ENCODE data around the gene DCAF6. TPM values are rescaled to one million over a fixed set of nuclear protein-coding genes. Genes with fewer than 3 reads are reported as not detected.

Gene DCAF6
- total RNA-seq, 1 donor from 2014 or later: 93.9 TPM

DNA sequence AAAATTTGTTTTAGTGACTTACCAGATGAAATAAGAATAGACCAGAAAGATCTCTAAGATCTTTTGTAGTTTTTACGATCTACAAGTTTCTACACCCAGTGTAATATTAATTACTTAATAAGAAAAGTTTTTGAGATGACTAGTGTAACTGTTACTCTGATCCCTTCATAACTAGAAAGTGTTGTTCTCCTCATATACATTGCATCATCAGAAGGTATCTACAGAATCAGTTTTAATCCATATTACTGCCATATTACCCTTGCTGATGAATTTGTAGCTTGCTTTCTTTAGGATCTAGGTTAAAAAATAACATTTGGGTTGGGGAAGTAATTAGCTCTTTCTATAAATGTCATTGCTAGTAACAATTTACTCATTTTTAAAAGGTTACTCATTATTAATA lies 127.7 kb downstream of the DCAF6 start:
- peaks cover 10 to 27% (median 27%) of the 10 kb centered on the region in 3 donors for H3K36me3 ChIP-seq (ENCODE audit: control insufficient read depth in 3 of 3, insufficient read depth in 3 of 3, low read length in 3 of 3)
- H3K9ac ChIP-seq (ENCODE audit: low read depth in 1 of 3, low read length in 3 of 3): no peak overlapping the region
- no peaks in the 10 kb centered on the region for H3K9me3 ChIP-seq (ENCODE audit: control insufficient read depth in 3 of 3, low read length in 3 of 3)
- no peak overlapping the region for H3K4me3 ChIP-seq (ENCODE audit: low read length in 3 of 3)
- no peak overlapping the region for H3K27ac ChIP-seq (ENCODE audit: low read depth, low read length)
- H3K27me3 ChIP-seq (ENCODE audit: control insufficient read depth in 3 of 3, insufficient read depth in 3 of 3, low read length in 3 of 3): no peaks in the 10 kb centered on the region
- no peaks in the 10 kb centered on the region for H3K4me1 ChIP-seq (ENCODE audit: control insufficient read depth in 3 of 3, insufficient read depth in 3 of 3, low read length in 3 of 3)

DNA sequence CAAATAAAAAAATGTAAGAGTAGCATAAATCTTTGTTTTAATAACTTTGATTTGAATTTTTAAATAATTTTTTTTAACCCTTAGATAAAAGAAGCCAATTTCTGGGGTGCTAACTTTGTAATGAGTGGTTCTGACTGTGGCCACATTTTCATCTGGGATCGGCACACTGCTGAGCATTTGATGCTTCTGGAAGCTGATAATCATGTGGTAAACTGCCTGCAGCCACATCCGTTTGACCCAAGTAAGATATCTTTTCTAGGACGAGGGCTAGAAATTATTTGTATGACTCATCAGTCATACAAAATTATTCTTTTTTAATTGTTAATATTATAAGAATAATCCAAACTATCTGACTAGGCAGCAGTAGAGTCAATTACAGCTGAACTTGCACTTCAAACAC lies 129.0 kb downstream of the DCAF6 start:
- H3K4me3 ChIP-seq (ENCODE audit: low read length in 3 of 3): no peak overlapping the region
- peaks cover 11 to 36% (median 34%) of the 10 kb centered on the region in 3 donors for H3K36me3 ChIP-seq (ENCODE audit: control insufficient read depth in 3 of 3, insufficient read depth in 3 of 3, low read length in 3 of 3)
- H3K27me3 ChIP-seq (ENCODE audit: control insufficient read depth in 3 of 3, insufficient read depth in 3 of 3, low read length in 3 of 3): no peaks in the 10 kb centered on the region
- no peaks in the 10 kb centered on the region for H3K4me1 ChIP-seq (ENCODE audit: control insufficient read depth in 3 of 3, insufficient read depth in 3 of 3, low read length in 3 of 3)
- H3K27ac ChIP-seq (ENCODE audit: low read depth, low read length): no peak overlapping the region
- no peak overlapping the region for H3K9ac ChIP-seq (ENCODE audit: low read depth in 1 of 3, low read length in 3 of 3)
- H3K9me3 ChIP-seq (ENCODE audit: control insufficient read depth in 3 of 3, low read length in 3 of 3): no peaks in the 10 kb centered on the region

DNA sequence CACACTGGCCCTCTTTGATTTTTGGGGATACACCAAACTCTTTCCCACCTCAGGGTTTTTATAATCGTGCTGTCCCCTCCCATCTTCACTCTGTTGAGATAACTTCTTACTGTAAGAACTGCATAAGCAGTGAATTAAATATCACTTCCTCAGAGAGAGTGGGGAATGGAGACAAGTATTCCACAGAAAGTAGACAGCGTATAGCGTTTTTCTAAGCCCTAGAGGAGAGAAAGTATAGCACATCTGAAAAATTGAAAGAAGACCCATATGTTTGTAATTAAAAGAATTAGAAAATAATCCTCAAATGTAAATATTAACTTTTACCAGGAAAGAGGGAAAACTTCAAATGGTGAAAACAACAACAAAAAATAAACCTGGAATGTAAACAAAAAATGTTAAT lies 132.9 kb downstream of the DCAF6 start:
- Histone ChIP-seq H3K4me1 (ENCODE audit: control insufficient read depth in 3 of 3, insufficient read depth in 3 of 3, low read length in 3 of 3) (no peaks in the 10 kb centered on the region), H3K36me3 (ENCODE audit: control insufficient read depth in 3 of 3, insufficient read depth in 3 of 3, low read length in 3 of 3) (peaks cover 12 to 61% (median 54%) of the 10 kb centered on the region in 3 donors), H3K27ac (ENCODE audit: low read depth, low read length) (no peak overlapping the region), H3K27me3 (ENCODE audit: control insufficient read depth in 3 of 3, insufficient read depth in 3 of 3, low read length in 3 of 3) (no peaks in the 10 kb centered on the region), H3K9me3 (ENCODE audit: control insufficient read depth in 3 of 3, low read length in 3 of 3) (no peaks in the 10 kb centered on the region), H3K4me3 (ENCODE audit: low read length in 3 of 3) (no peak overlapping the region), H3K9ac (ENCODE audit: low read depth in 1 of 3, low read length in 3 of 3) (no peak overlapping the region)

DNA sequence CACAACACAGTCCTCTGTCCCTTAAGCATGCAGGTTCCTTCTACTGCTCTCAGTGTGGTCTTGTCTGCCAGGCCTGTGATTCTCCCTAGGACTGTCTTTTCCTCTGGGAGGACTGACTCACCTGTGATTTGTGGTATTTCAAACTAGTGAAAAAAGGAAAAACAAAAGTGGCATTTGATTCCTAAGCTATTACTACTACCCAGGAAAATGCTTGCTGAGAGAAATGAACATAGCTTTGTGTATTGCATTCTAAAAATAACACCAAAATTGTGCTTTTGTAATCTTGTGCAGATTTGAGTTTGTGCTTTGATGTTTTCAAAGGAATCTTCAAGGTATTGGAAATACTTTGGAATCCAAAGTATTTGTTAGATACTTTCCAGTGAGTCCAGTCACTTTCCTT lies 143.3 kb downstream of the DCAF6 start:
- Histone ChIP-seq H3K36me3 (ENCODE audit: control insufficient read depth in 3 of 3, insufficient read depth in 3 of 3, low read length in 3 of 3) (peaks cover 17 to 29% (median 25%) of the 10 kb centered on the region in 3 donors), H3K9me3 (ENCODE audit: control insufficient read depth in 3 of 3, low read length in 3 of 3) (no peaks in the 10 kb centered on the region), H3K27me3 (ENCODE audit: control insufficient read depth in 3 of 3, insufficient read depth in 3 of 3, low read length in 3 of 3) (no peaks in the 10 kb centered on the region), H3K9ac (ENCODE audit: low read depth in 1 of 3, low read length in 3 of 3) (no peak overlapping the region), H3K27ac (ENCODE audit: low read depth, low read length) (no peak overlapping the region), H3K4me3 (ENCODE audit: low read length in 3 of 3) (no peak overlapping the region), H3K4me1 (ENCODE audit: control insufficient read depth in 3 of 3, insufficient read depth in 3 of 3, low read length in 3 of 3) (peaks cover 5 to 15% (median 13%) of the 10 kb centered on the region in 3 donors)

DNA sequence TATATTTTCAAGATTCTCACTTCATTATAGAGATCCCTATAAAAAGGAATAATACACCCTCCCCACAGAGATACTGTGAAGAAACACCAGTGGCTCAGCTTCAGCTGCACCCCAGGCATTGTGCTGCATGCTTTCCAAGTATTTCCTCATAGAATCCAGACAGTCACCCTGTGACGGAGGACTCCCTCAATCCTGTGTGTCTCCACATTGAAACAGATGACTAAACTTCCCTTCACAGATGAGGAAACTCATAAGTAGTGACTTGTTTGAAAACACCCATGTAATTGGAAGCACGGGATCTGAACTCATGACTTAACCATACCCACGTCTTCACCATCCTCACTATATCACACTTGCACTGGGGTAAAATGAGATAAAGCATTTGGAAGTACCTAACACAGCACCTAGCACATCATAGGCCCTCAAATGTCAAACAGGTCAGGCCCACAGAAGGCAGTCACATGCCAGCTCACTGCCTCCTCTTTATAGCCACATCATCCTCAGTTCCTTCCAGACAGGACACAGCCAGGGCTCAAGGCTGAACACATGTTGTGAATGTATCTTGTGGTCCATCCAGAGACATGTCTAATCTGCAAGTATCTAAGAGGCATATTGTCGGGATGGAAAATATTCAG lies 145.0 kb downstream of the DCAF6 start:
- Histone ChIP-seq H3K27ac (ENCODE audit: low read depth, low read length) (peak overlapping the region; percentile 37), H3K4me1 (ENCODE audit: control insufficient read depth in 3 of 3, insufficient read depth in 3 of 3, low read length in 3 of 3) (peaks cover 13 to 22% (median 22%) of the 10 kb centered on the region in 3 donors), H3K9ac (ENCODE audit: low read depth in 1 of 3, low read length in 3 of 3) (no peak overlapping the region), H3K36me3 (ENCODE audit: control insufficient read depth in 3 of 3, insufficient read depth in 3 of 3, low read length in 3 of 3) (peaks cover 14 to 23% (median 19%) of the 10 kb centered on the region in 3 donors), H3K4me3 (ENCODE audit: low read length in 3 of 3) (no peak overlapping the region), H3K9me3 (ENCODE audit: control insufficient read depth in 3 of 3, low read length in 3 of 3) (no peaks in the 10 kb centered on the region), H3K27me3 (ENCODE audit: control insufficient read depth in 3 of 3, insufficient read depth in 3 of 3, low read length in 3 of 3) (no peaks in the 10 kb centered on the region)

DNA sequence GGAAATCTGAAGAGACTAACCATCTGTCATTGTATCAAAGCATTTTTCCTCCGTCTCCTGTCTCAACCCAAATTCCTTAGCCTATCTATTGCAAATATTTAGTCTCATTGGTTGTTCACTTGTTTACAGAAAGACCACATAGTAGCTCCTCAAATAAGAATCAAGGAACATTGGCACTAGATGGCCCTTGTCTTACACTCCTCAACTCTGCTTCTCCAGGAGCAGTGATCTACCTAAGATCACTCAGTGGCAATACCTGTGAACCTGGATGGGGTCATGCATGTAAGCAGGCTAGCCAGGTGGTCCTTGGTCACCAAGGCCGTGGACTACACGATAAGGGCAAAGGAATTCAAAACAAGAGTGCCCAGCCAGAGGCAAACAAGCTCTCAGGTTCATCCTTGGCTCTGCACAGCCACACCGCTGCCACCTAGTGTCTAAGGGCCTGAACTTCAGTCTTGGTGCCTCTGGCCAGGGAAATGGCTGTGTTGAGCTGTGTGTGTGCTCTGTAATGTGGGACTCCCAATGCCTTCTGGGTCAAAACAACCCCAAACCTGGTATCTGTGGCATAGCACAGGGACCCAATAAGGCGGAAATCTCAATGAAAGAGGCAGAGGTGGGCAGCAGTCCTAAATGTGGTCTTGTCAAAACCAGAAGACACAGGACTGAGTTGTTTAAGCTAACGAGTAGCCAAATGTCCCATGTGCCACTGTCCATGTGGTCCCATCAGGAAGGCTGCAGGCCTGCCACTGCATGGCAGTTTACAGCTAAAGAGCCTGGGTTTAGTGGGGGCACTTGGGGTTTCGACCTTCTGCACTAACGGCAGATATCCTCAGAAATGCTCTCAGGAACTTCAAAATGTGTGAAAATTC lies 145.8 kb downstream of the DCAF6 start:
- H3K4me1 ChIP-seq (ENCODE audit: control insufficient read depth in 3 of 3, insufficient read depth in 3 of 3, low read length in 3 of 3): peaks cover 13 to 22% (median 22%) of the 10 kb centered on the region in 3 donors

DNA sequence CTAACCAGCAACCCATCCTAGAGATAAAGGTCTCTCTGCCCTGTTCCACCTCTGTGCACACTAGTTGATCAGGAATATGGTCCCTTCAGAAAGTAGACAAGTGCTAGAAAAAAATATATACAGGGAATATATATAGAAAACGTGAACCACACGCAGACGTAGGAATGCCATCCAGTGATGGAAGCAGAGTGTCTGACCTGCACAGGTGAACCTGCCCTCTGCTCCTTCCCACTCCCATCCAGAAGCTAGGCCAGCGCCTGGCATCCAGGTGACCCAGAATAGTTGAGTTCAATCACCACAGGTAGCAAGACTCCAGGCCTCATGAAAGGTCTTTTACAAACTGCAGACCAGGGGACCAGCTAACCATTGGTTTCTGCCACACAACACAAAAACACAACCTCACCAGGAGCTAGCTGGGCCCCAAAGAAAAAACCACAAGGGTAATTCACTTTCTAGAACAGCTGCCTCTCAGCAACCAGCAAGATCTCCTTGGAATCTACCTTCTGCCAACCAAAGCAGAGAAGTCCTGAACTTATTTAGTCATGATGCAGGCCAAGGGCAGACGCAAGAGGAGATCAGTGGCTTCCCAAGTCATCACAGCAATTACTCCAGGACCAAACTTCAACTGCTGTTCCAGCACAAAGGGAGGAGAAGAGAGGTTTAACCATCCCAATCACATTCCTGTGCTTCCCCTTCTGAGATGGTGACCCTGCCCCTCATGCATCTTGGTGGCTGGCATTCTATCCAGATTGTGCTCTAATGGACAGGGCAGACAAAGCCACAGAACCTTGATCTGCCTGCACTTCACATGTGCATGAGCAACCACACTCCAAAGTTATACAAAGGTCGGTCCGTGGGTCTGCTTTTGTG lies 147.2 kb downstream of the DCAF6 start:
- Histone ChIP-seq H3K9me3 (ENCODE audit: control insufficient read depth in 3 of 3, low read length in 3 of 3) (no peaks in the 10 kb centered on the region), H3K27me3 (ENCODE audit: control insufficient read depth in 3 of 3, insufficient read depth in 3 of 3, low read length in 3 of 3) (no peaks in the 10 kb centered on the region), H3K36me3 (ENCODE audit: control insufficient read depth in 3 of 3, insufficient read depth in 3 of 3, low read length in 3 of 3) (peaks cover 4 to 6% (median 6%) of the 10 kb centered on the region in 3 donors), H3K4me1 (ENCODE audit: control insufficient read depth in 3 of 3, insufficient read depth in 3 of 3, low read length in 3 of 3) (peaks cover 13 to 22% (median 22%) of the 10 kb centered on the region in 3 donors), H3K4me3 (ENCODE audit: low read length in 3 of 3) (no peak overlapping the region), H3K9ac (ENCODE audit: low read depth in 1 of 3, low read length in 3 of 3) (peak overlapping the region in 1 of 3 donors; percentile 4), H3K27ac (ENCODE audit: low read depth, low read length) (no peak overlapping the region)

More for the DNA sequence above, 145.8 kb downstream of the DCAF6 start:
- Histone ChIP-seq H3K27ac (ENCODE audit: low read depth, low read length) (peak overlapping the region; percentile 37), H3K36me3 (ENCODE audit: control insufficient read depth in 3 of 3, insufficient read depth in 3 of 3, low read length in 3 of 3) (peaks cover 11 to 15% (median 13%) of the 10 kb centered on the region in 3 donors), H3K9ac (ENCODE audit: low read depth in 1 of 3, low read length in 3 of 3) (no peak overlapping the region), H3K27me3 (ENCODE audit: control insufficient read depth in 3 of 3, insufficient read depth in 3 of 3, low read length in 3 of 3) (no peaks in the 10 kb centered on the region), H3K4me3 (ENCODE audit: low read length in 3 of 3) (no peak overlapping the region), H3K9me3 (ENCODE audit: control insufficient read depth in 3 of 3, low read length in 3 of 3) (no peaks in the 10 kb centered on the region)

DNA sequence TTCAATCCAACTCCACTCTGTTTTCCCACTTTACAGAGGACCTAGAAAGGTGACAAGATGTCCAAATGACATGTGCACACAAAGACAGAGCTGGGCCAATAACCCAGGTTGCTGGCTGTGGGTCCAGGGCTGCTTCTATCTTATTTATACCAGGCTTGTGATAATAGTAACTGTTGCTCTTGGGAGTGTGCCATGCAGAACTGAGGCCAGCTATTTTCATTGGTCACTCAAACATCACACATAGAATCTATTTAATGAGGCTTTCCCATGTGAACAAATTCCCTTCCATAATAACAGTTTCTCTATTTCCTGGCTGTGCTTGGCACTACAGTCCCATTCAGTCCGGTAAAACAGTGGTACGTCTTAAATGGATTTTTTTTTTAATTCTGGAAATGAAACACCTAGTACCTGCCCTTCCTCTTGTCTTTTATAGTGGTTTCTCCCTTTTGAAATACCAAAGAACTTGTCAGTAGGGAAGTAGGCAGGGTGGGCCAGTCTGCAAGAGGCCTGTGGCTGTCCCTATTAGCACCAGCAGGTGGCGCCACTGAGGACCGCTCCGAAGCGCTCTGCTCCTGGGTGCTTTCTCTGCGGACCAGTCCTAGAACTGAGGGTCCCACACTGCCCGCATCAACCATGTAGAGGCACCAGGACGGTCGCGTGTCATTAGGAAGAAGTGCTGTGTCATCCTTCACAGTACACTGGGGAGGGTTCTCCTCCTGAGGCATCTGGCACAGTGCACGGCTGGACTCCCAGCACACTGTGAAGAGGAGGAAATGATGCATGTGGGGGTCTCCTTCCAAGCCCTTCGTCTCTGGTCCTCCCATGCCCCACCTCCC lies 148.1 kb downstream of the DCAF6 start:
- peaks cover 13 to 22% (median 22%) of the 10 kb centered on the region in 3 donors for H3K4me1 ChIP-seq (ENCODE audit: control insufficient read depth in 3 of 3, insufficient read depth in 3 of 3, low read length in 3 of 3)
- no peak overlapping the region for H3K27ac ChIP-seq (ENCODE audit: low read depth, low read length)
- peak overlapping the region in 2 of 3 donors; percentile 17 to 58 for H3K4me3 ChIP-seq (ENCODE audit: low read length in 3 of 3)
- no peak overlapping the region for H3K9ac ChIP-seq (ENCODE audit: low read depth in 1 of 3, low read length in 3 of 3)
- H3K9me3 ChIP-seq (ENCODE audit: control insufficient read depth in 3 of 3, low read length in 3 of 3): no peaks in the 10 kb centered on the region
- H3K36me3 ChIP-seq (ENCODE audit: control insufficient read depth in 3 of 3, insufficient read depth in 3 of 3, low read length in 3 of 3): peaks cover 0 to 6% (median 4%) of the 10 kb centered on the region in 3 donors
- H3K27me3 ChIP-seq (ENCODE audit: control insufficient read depth in 3 of 3, insufficient read depth in 3 of 3, low read length in 3 of 3): no peaks in the 10 kb centered on the region

DNA sequence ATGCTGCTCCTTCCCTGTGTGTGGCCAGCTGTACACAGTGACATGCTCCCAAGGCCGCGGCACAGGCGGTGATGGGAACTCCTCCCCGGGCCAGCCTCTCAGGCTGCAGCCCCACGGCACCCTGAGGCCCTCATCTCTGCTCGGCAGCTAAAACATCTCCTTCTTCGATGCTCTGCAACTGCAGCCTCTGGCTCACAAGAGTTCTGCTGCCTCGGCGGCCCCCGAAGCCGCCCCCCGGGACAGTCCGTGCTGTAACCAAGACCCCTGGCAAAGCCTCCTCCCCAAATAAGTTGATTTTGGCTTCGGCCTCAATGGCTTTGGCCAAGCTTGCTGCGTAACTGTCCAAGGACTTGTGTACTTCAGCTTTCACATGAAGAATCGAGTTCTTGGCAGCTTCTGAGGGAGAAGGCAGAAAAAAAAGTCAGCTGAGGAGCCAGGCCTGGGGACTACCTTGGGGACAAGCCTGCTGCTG lies 149.0 kb downstream of the DCAF6 start:
- H3K27ac ChIP-seq (ENCODE audit: low read depth, low read length): peak overlapping the region; percentile 17
- peaks cover 0 to 2% (median 0%) of the 10 kb centered on the region in 3 donors for H3K27me3 ChIP-seq (ENCODE audit: control insufficient read depth in 3 of 3, insufficient read depth in 3 of 3, low read length in 3 of 3)
- H3K9ac ChIP-seq (ENCODE audit: low read depth in 1 of 3, low read length in 3 of 3): peak overlapping the region in 2 of 3 donors; percentile 8 to 40
- peak overlapping the region in 2 of 3 donors; percentile 22 to 34 for H3K4me3 ChIP-seq (ENCODE audit: low read length in 3 of 3)
- peaks cover 0 to 6% (median 1%) of the 10 kb centered on the region in 3 donors for H3K36me3 ChIP-seq (ENCODE audit: control insufficient read depth in 3 of 3, insufficient read depth in 3 of 3, low read length in 3 of 3)
- no peaks in the 10 kb centered on the region for H3K9me3 ChIP-seq (ENCODE audit: control insufficient read depth in 3 of 3, low read length in 3 of 3)
- peaks cover 13 to 22% (median 18%) of the 10 kb centered on the region in 3 donors for H3K4me1 ChIP-seq (ENCODE audit: control insufficient read depth in 3 of 3, insufficient read depth in 3 of 3, low read length in 3 of 3)

All from skeletal muscle tissue (tissue), 4 donors.